Forelimb muscle (tissue), 1 donor: Measurements from ENCODE around the gene PHOSPHO1. TPM values are rescaled to one million over a fixed set of nuclear protein-coding genes. Genes with fewer than 3 reads are reported as not detected.
"Not testable (repeated sequence)": the region's sequence is repeated elsewhere in the genome, so short reads cannot be mapped to it uniquely, and the experiment has no call there.

ENCODE experiments used
- DNase-seq: peaks from one replicate; pipeline ENCODE4 v3.0.0-alpha.2; 2013; ENCODE audit warnings: low read depth
- polyA plus RNA-seq: library from polyadenylated mRNA; unstranded; fragments of 120-200 nt; gene quantifications from one replicate; pipeline ENCODE4 v1.2.1, GENCODE V29; 2013; ENCODE audit not compliant: insufficient read length

Gene PHOSPHO1, protein sequence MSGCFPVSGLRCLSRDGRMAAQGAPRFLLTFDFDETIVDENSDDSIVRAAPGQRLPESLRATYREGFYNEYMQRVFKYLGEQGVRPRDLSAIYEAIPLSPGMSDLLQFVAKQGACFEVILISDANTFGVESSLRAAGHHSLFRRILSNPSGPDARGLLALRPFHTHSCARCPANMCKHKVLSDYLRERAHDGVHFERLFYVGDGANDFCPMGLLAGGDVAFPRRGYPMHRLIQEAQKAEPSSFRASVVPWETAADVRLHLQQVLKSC
- 18.9 TPM for polyA plus RNA-seq

- DNase-seq: no peak
Measured at GRCh38 chr17:49230636-49231562, at the start of gene PHOSPHO1. Gene PHOSPHO1, minus strand, starts transcription at chr17:49230787. Its CDS starts 4,096 bp downstream, at chr17:49226691.

- DNase-seq: no peak
Measured at GRCh38 chr17:49280061-49280460, 49.5 kb upstream of the PHOSPHO1 start.

GRCh38 chr17:49279263-49280015 is 48.9 kb upstream of the PHOSPHO1 start:
- not testable (repeated sequence) for DNase-seq

DNA sequence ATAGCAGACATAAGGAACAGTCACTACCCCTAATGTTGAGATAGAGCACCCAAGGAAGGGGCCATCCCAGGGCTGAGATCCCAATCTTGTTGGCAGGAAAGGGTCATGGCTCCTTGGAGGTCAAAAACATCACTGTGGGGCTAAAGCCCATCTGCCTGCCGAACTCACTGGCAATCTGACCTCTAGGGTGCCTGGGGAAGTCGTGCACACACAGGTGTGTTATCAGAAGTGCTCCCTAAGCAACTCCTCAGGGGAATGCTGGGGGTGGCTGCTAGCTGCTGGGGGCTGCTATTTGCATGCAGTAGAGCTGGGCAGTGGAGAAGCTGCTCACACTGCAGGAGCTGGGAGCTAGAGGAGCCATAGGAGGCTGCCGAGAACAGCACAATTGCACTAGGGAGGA is 47.5 kb upstream of the PHOSPHO1 start:
- no peak for DNase-seq

DNA sequence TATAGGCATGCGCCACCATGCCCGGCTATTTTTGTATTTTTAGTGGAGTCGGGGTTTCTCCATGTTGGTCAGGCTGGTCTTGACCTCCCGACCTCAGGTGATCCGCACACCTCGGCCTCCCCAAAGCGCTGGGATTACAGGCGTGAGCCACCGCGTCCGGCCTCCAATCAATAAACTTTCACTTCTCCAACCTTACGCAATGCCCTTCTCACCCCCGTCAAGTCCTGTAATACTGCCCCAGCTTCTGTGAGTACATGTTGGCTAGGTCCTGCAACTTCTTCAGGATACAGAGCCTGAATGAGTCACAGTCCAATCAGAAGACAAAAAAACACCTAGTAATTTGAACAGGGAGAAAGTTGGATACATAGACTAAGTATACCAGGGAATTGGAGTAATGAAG is 47.1 kb upstream of the PHOSPHO1 start:
- DNase-seq: no peak

DNA sequence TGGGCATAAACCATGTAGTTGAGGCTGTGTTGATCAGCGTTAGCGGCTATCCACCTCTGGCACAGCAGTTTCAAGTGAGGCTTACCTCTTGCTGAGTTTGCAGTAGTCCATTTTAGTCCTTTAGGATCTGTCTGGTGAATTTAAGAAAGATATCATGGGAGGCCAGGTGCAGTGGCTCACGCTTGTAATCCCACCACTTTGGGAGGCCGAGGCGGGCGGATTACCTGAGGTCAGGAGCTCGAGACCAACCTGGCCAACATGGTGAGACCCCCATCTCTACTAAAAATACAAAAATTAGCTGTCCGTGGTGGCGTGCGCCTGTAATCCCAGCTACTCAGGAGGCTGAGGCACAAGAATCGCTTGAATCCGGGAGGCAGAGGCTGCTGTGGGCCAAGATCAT is 45.4 kb upstream of the PHOSPHO1 start:
- DNase-seq: not testable (repeated sequence)

DNA sequence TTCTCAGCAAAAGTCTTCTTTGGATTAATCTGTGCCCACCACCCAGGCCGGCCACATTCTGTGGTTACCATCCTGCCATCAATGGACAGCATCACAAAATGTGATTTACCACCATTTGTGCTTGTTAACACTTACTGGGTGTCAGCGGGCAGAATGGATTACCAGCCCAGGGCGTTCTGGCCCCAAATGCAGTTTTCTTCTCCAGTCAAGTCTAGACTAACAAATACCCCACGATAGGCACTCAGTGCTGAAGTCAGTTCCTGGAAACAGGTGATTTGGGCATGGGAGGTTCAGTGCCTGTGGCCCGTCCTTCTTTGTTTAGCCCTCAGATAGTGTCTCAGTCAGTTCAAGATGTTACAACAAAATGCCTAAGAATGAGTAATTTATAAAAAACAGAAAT is 38.8 kb upstream of the PHOSPHO1 start:
- DNase-seq: no peak

DNA sequence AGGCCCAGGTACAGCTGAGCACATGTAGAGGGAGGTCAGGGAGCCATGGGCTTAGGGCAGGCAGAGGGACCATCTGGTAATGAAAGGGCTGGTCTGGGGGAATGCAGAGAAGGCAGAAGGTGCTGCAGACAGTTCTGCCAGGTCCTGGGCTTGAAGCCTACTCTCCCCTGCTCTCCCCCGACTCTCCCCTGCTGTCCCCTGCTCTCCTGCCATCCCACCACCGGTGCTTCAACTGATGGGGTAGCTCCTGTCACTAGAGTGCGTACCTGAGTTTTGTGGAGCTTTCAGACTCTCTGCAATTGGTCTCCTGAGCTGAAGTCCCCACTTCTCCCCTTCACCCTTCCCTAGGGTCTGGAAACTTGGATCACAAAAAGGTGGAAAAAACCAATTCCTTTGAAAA is 37.3 kb upstream of the PHOSPHO1 start:
- no peak for DNase-seq

DNA sequence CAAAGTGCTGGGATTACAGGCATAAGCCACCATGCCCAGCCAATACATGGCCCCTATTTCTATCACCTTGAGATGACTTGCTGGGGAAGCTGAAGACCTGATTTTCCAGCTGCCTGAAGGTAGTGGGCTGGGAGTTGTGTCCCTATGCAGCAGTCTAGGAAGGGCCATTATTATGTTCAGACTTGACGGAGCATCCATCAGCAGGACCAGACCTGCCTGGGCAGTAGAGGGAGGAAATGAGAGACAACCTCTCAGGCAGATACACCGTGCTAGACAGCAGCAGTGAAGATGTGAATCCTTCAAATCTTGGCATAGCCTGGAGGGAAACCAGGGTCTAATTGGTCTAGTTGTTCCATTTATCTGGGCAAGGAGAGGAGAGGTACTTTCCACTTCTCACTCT is 35.6 kb upstream of the PHOSPHO1 start:
- no peak for DNase-seq

GRCh38 chr17:49261540-49261939 is 31.0 kb upstream of the PHOSPHO1 start:
- DNase-seq: not testable (repeated sequence)

- no peak for DNase-seq
Measured at GRCh38 chr17:49260817-49261291, 30.3 kb upstream of the PHOSPHO1 start.

DNA sequence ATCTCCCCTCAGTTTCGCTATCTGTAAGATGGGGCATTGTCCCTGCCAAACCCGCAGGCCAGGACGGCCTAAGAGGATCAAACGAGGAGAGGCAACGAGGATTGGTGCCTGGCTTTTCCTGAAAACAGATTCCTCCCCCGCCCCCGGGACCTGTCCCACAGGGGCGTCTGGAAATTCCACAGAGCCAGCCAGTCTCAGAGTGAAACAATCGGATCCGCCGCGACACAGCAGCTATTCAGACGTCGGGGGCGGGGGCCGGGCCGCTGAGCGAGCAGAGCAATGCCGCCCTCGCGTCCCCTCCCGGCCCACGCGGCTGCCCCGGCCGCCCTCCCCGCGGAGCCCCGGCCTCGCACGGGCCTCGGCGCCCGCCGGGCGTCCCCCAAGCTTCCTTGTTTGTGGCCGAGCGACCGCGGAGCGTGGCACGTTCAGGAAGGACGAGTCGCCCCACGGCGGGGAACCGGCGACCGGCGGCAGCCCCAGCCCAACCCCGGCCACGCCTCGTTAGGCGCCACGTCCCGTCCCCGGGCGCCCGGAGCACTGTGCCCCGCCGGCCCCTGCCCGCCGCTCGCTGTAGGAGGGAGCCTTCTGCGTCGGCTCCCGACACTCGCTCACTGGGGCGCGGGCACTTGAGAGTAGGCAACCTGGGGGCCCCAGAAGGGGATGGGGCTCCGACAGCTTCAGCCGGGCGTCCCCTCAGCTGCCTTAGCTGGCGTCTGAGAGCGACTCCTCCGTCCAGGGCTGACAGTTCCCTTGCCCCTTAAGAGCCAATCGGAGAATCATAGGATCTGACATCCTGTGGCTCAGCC is 29.6 kb upstream of the PHOSPHO1 start:
- DNase-seq: no peak

DNA sequence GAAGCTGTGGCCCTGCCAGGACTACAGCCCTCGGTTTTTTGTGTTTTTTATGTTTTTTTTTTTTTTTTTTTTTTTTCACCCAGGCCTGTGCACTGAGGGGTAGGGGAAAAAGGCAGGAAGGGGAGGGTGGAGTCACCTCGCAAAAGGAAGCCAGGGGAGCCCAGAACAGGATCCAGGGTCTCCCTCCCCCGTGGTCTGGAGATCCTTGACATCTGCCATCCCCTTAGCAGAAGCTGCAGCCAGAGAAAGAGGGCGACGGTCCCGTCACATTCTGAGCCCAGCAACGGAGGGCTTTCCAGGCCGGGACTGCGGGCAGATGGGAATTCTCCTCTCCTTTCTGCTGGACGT is 29.1 kb upstream of the PHOSPHO1 start:
- DNase-seq: no peak

DNA sequence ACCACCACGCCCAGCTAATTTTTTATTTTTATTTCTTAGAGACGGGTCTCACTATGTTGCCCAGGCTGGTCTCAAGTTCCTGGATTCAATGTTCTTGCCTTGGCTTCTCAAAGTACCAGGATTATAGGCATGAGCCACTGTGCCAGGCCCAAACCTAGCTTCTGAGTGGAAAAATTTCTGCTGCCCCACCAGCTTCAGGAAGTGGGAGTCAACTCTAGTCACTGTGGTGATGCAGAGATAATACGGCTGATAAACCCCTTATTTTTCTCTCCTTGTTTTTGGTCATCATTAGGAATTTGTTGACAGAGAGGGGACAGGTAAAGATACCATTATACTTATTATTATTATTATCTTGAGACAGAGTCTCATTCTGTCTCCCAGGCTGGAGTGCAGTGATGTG is 27.8 kb upstream of the PHOSPHO1 start:
- DNase-seq: no peak

DNA sequence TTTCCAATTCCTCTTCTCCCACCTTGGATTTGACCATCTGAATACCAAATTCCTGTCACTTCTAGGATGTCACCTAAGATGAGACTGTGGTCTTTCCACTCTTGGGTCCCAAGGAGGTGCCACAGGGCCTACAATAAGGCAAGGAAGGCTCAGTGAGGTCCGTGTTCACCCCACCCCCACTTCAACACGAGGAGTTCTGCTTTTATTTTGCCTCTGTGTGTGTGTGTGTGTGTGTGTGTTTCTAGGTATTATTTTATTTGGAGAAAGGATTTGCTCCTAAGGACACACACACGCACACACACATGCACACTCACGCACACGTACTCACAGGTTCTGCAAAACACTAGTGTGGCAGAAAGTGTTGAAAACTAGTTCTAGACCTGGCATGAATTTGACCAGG is 24.5 kb upstream of the PHOSPHO1 start:
- DNase-seq: no peak

- DNase-seq: no peak
Measured at GRCh38 chr17:49254066-49254465, 23.5 kb upstream of the PHOSPHO1 start.

- DNase-seq: no peak
Measured at GRCh38 chr17:49252148-49252695, 21.6 kb upstream of the PHOSPHO1 start.

DNA sequence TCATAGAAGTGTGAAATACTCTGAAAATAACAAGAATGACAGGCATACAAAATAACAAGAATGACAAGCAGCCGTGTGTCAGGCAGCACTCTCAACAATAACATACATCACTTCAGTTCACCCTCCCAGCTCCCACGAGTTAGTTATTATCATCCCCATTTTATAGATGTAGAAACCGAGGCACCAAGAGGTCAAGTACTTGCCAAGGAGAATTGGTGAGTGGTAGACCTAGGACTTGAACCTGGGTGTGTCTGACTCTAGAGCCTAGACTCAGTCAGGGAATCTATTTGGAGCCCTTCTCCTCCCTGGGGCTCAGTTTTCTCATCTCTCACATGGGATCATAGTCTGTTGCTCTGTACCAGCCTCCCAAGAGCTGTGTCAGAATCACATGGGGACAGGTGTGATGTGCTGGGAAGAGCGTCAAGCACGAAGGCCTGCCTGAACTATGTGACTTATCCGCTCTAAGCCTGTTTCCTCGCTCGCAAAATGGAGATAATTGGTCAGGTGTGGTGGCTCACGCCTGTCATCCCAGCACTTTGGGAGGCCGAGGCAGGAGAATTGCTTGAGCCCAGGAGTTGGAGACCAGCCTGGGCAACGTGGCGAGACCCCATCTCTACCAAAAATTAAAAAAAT is 19.4 kb upstream of the PHOSPHO1 start:
- DNase-seq: no peak

- no peak for DNase-seq
Measured at GRCh38 chr17:49249292-49249794, 18.8 kb upstream of the PHOSPHO1 start.

- DNase-seq: no peak
Measured at GRCh38 chr17:49247944-49248343, 17.4 kb upstream of the PHOSPHO1 start.
